A549 (cell line): Measurements from ENCODE around the gene ZNF664.

Experiments
- CBX2 ChIP-seq: fragments of 200-600 bp; sonication (generic); IDR thresholded peaks from 2 replicates; pipeline ENCODE4 v1.6.1; 2016; ENCODE audit warnings: low read depth, mild to moderate bottlenecking, borderline replicate concordance
- CTCF ChIP-seq: fragments of >200 bp; sonication (Bioruptor Twin); formaldehyde crosslinking; IDR thresholded peaks from 3 replicates; pipeline ENCODE4 v1.5.1; 2016
- EHMT2 ChIP-seq: fragments of 200-600 bp; sonication (generic); IDR thresholded peaks from 2 replicates; pipeline ENCODE4 v1.6.1; 2016; ENCODE audit warnings: antibody characterized with exemption, low read depth, mild to moderate bottlenecking, moderate library complexity
- ELK1 ChIP-seq: fragments of 150-350 bp; IDR thresholded peaks from 2 replicates; pipeline ENCODE4 v1.6.1; 2014; ENCODE audit warnings: low read depth, mild to moderate bottlenecking, low read length
- EP300 ChIP-seq, 2 experiments: fragments of >200 bp; sonication (Bioruptor Twin); formaldehyde crosslinking; IDR thresholded peaks; 2 replicates in 1 of 2; 3 replicates in 1 of 2; pipeline ENCODE4 v1.6.1; 2016 to 2017
- ESRRA ChIP-seq: fragments of 150-350 bp; IDR thresholded peaks from 2 replicates; pipeline ENCODE4 v1.6.1; 2014; ENCODE audit warnings: mild to moderate bottlenecking, low read length, borderline replicate concordance
- FOSL2 ChIP-seq, 2 experiments: fragments of 450-650 bp in 1 of 2; fragments of >200 bp in 1 of 2; sonication (Bioruptor Twin) in 1 of 2; formaldehyde crosslinking; IDR thresholded peaks; 2 replicates each; pipeline versions ENCODE4 v1.5.0 to v1.6.1; 2016 to 2020; ENCODE audit warnings: mild to moderate bottlenecking in 1 of 2, moderate library complexity in 1 of 2
- MAZ ChIP-seq: fragments of 150-350 bp; IDR thresholded peaks from 2 replicates; pipeline ENCODE4 v1.6.1; 2014; ENCODE audit warnings: antibody characterized with exemption, low read depth, low read length, borderline replicate concordance
- NPAS2 ChIP-seq: fragments of 250-450 bp; sonication (Bioruptor Pico); IDR thresholded peaks from 2 replicates; pipeline ENCODE4 v1.8.0; 2022; ENCODE audit warnings: mild to moderate bottlenecking, moderate library complexity, borderline replicate concordance
- POLR2A ChIP-seq: IDR thresholded peaks from 2 replicates; pipeline ENCODE4 v1.6.1; 2012; ENCODE audit warnings: mild to moderate bottlenecking, low read length
- RAD21 ChIP-seq, 2 experiments: fragments of >200 bp in 1 of 2; sonication (Bioruptor Twin) in 1 of 2; formaldehyde crosslinking in 1 of 2; IDR thresholded peaks in 1 of 2; conservative IDR thresholded peaks in 1 of 2; 2 replicates in 1 of 2; 3 replicates in 1 of 2; pipeline ENCODE4 v1.6.1; 2012 to 2018; ENCODE audit warnings: inconsistent platforms in 1 of 2
- REST ChIP-seq: fragments of 200-600 bp; sonication (generic); IDR thresholded peaks from 2 replicates; pipeline ENCODE4 v1.6.1; 2016; ENCODE audit warnings: antibody characterized with exemption, mild to moderate bottlenecking, moderate library complexity
- ZFP36 ChIP-seq: fragments of 450-650 bp; IDR thresholded peaks from 2 replicates; pipeline ENCODE4 v1.6.1; 2014; ENCODE audit warnings: borderline replicate concordance; ENCODE audit not compliant: partially characterized antibody

GRCh38 chr12:124000111-124000510, 27.1 kb downstream of the ZNF664 start:
- TF ChIP-seq POLR2A (no peak), FOSL2 (IDR thresholded peaks at IDR 0.05) (no peak), FOSL2 (CRISPR knock-in tag; IDR thresholded peaks at IDR 0.05) (no peak), ESRRA (no peak), CTCF (no peak), RAD21 (conservative IDR thresholded peaks at IDR 0.05 in 1 of 2, IDR thresholded peaks at IDR 0.05 in 1 of 2) (no peak), EP300 (IDR thresholded peaks at IDR 0.05) (no peak), REST (no peak), MAZ (no peak), CBX2 (no peak), EHMT2 (no peak), NPAS2 (CRISPR knock-in tag) (no peak), ELK1 (no peak), ZFP36 (no peak)
